ENCODE data around the gene TNIP1. TPM values are rescaled to one million over a fixed set of nuclear protein-coding genes. Genes with fewer than 3 reads are reported as not detected.

The TNIP1 gene
- total RNA-seq, 1 experiment from 2014 or later = 106 TPM

GRCh38 chr5:151106043-151106442 lies 25.2 kb upstream of the TNIP1 start:
- DNase-seq (ENCODE audit: low read depth) = no peak

GRCh38 chr5:151105561-151105960 lies 24.7 kb upstream of the TNIP1 start:
- no peak for DNase-seq (ENCODE audit: low read depth)

- DNase-seq (ENCODE audit: low read depth) = no peak
These were observed 24.0 kb upstream of the TNIP1 start for GRCh38 chr5:151104795-151105194.

- no peak for DNase-seq (ENCODE audit: low read depth)
These were observed 20.9 kb upstream of the TNIP1 start for GRCh38 chr5:151101746-151102145.

DNA sequence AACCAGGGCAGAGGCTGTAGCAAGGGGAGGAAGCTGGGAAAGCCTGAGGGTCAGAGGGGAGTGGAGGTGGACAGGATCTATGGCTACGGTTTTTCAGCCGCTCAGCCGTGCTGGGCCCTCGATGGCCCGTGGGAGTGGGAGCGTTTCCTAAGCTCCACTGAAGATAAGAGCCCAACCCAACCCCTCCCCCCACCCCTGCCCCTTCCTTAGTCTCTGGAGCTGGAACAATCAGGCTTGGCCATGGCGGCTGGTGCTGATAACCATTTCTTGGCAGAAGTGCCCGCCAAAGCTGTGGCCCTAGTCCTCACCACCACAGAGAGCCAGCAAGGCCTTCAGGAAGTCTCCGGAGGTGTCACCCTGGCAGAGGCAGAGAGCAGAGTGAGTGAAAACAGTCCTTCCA lies 20.3 kb upstream of the TNIP1 start:
- no peak for DNase-seq (ENCODE audit: low read depth)

DNA sequence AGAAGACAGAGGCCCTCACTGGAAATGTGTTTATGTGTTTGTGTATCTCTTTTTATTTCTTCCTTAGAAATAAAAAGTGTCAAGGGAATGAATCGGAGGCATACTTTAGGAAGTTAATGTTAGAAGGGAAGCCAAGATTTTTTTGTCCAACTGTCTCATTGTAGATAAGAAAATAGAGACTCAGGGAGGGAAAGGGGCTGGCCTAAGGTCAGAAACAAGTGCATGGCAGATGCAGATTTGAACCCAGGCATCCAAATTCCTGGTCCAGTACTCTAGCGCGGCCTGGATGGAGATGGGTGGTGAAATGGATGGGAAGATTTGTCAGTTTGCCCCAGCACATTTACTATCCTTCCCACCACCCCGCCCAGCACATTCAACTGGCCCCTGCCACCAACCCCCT lies 19.8 kb upstream of the TNIP1 start:
- DNase-seq (ENCODE audit: low read depth) = no peak

DNA sequence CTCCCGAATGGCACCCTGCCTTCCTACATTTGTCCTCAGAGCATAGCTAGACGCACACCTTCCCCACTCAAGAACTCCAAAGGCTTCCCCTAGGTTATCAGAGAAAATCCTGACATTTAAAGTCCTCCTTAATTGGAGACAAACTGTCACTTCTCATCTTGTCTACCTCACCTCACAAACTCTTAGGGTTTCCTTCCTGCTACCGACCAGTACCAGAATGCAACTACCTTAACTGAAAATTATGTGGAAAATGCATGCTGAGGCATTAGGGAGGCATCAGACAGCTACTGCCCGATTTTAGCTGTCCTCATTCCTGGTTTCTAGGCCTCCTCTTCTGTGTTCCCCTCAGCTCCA lies 17.9 kb upstream of the TNIP1 start:
- DNase-seq (ENCODE audit: low read depth) = no peak

GRCh38 chr5:151097820-151098767 lies 17.3 kb upstream of the TNIP1 start:
- no peak for DNase-seq (ENCODE audit: low read depth)

DNA sequence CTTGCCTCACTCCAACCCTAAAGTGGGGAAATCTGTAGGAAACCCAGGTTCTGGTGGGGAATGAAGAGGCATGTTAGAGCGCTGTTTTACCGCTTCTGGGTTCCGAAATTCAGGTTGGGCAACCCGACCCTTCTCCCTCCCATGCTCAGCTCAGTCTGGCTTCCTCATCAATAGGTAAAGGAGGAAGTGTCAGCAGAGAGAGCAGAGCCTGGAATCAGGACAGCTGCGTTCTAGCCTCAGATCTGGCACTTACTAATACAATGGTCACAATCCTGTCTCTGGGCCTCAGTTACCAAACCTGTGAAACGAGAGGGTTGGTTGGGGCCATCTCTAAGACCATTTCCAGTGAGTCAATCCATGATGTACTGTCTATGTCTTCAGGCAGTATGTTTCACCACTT lies 16.2 kb upstream of the TNIP1 start:
- DNase-seq (ENCODE audit: low read depth) = no peak

DNA sequence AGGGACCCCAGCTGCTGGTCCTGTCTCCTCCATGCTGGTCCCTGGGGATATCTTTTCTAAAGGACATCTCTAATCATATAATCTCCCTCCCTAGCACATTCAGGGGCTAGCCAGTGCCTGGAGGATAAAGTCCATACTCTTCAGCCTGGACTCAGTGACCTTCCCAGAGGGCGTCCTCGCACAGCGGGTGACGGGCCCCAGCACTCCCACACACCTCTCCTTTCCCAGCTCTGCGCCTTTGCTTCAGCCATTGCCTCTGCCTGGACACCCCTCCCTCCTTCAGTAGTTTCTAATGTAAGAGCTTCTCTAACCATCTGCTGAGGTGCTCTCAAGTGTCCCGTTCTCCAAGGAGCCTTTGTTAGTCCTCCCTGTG lies 15.2 kb upstream of the TNIP1 start:
- no peak for DNase-seq (ENCODE audit: low read depth)

GRCh38 chr5:151095341-151096000 lies 14.6 kb upstream of the TNIP1 start:
- DNase-seq (ENCODE audit: low read depth) = peak; percentile 56

DNA sequence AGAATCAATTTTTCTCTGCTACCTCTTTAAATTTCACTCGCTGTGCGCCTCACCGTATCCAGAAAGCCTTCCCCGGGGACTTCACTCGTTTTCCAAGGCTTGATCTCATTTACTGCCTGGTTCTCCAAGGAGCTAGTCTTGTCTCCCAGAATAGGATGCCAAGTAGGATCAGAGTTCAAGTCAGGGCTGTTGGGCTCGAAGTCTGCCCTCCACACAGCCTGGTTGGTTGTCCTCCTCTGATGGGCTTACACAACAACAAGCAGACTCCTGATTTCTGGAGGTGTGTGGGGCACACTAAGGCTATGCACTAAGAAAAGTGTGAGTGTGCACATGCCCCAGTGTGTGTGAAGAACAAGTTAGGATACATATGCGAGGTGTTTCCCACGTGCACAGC lies 14.0 kb upstream of the TNIP1 start:
- DNase-seq (ENCODE audit: low read depth) = no peak

DNA sequence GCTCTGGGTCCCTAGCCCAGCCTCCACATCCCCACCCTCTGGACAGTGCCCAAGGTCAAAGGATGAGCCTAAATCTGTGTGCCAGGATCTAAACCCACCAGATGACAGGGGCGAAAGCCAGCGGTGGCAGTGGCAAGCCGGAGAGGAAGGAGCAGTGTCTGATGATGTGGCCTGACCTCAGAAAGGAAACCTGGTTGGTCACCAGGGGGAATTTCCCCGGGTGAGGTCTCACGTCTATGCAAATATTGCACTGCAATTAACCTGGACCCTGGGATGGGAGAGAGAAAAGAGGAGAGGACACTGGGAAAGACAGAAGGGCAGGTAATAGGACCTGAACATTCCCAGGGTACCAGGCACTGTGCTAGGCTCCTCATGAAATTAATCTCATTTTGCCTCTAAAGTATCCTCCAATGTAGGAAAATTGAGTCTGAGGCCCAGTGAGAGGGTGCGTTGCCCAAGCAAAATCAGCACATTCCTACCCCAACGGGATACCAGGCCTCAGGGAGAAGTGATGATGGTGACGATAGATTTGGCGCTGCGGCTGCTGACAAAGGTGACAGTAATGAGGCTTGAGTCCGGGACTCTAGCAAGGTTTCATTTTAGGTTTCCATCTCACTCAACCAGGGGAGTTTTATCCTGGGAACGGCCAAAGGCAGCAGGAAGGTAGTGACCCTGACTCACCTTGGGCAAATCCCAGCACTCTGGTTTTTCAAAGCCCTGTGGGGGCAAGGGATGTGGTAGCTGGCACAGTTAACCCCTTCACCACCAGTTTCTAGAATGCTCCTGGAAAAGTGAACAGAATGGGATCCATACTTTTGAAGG lies 13.4 kb upstream of the TNIP1 start:
- peak; percentile 68 for DNase-seq (ENCODE audit: low read depth)

DNA sequence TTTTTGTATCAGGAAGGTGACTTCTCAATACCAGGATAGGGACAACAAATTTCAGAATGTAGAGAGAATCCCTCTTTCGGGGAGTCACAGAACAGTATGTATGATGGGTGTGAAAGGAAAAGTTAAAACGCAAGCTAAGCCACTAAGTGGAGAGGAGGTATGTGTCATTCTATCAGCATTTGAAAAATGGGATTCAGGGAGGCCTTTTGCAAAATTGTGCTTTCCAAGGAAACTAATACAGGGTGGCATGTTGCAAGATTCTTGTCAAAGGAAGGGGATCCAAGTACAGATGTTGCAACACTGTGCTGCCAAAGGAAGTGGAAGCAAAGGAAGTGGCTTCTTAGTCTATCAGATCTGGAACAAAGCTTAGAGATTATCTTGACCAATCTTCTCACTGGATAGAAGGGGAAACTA lies 12.6 kb upstream of the TNIP1 start:
- peak; percentile 94 for DNase-seq (ENCODE audit: low read depth)

GRCh38 chr5:151092762-151093161 lies 11.9 kb upstream of the TNIP1 start:
- DNase-seq (ENCODE audit: low read depth) = peak; percentile 90

- DNase-seq (ENCODE audit: low read depth) = no peak
These were observed 8.9 kb upstream of the TNIP1 start for GRCh38 chr5:151089726-151090125.

GRCh38 chr5:151088986-151089385 lies 8.2 kb upstream of the TNIP1 start:
- DNase-seq (ENCODE audit: low read depth) = no peak

DNA sequence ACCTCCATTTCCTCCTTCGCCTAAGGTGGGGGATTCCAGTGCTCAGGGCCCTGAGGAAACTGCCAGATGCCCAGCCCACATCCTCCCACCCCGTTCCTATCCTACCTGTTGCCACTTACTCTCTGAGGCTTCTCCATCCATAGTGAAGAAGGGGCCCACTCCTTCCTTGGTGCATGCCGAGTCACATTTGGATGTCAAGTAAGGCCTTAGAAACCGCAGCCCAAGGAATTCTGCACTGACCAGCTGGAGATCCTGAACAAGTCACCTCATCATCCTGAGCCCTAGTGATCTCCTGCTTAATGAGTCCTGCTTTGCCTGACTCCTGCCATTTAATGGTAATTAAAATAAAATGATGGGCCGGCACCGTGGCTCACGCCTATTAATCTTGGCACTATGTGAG lies 6.7 kb upstream of the TNIP1 start:
- peak; percentile 64 for DNase-seq (ENCODE audit: low read depth)

GRCh38 chr5:151086905-151087360 lies 6.1 kb upstream of the TNIP1 start:
- DNase-seq (ENCODE audit: low read depth) = peak; percentile 59

DNA sequence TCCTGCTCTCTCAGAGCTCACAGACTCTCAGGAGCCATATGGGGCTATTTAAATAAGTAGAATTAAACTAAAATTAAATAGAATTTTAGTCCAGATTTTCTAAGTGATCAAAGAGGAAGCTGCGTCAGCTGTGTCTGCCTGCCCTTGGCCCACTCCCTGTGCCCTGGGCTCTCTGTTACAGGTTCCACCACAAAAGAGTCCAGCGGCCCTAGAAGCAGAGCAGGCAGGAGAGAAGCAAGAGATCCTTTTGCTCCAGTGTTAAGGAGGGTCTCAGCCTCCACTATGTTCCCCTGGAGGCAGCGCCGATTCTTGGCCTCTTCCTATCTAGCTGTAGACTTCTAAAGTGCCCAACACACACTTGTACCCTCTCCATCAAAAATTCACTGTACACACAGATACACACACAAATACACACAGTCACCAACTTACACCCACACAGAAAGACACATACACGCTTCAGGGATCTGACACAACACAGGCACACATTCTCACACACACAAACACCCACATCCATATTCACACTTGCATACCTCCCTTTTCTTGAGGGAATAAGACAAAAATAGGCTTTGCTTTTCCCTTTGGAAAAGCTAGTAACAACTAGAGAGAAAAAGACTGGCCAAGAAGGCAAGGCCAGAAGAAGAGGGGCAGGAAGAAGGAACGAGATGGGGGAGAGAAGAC lies 5.5 kb upstream of the TNIP1 start:
- no peak for DNase-seq (ENCODE audit: low read depth)

DNA sequence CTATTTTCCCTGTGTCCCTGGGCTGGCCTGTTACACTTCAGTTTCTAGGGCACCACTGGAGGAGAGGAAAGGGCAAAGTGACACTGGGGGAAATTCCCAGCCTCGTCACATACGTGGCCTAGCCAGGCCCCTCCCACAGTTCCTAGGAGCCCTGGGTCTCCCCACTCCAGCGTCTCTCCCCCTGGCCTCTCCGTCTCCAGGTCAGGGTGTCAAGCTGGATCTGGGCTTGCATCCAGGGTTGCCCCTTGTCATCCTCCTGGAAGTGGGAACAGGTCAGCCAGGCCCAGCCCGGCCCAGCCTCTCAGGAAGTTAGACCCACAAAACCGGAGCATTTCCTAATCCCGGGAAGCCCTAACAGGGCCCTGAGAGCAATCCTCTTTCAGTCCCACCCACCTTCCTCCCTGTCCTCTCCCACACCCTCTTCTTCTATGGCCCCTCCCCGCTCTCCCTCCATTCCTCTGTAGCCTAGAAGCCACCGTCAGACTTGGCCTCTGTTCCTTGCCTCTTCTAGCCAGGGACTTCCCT lies 4.7 kb upstream of the TNIP1 start:
- peak; percentile 78 for DNase-seq (ENCODE audit: low read depth)

GRCh38 chr5:151084363-151084762 lies 3.5 kb upstream of the TNIP1 start:
- DNase-seq (ENCODE audit: low read depth) = no peak
